ENCODE results near the gene PADI4.

DNA sequence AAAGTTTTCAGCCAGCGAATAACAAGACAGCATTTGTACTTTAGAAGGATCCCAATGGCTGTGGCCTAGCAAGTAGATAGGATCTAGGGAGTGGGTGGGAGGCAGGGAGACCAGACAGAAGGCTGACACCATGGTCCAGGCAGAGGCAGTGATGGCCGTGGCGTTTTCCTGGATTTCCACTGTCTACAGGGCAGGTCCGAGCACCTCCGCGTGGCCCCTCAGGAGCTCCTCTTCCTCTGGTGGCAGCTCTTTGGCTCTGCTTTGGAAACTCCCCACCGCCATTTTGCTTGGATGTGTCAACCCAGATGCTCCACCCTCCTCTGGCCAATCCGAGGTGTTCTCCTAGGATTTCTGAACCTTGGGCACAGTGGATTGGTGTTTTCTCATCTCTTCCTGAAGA is 25.1 kb downstream of the PADI4 start:
- TF ChIP-seq, protein P1, sequence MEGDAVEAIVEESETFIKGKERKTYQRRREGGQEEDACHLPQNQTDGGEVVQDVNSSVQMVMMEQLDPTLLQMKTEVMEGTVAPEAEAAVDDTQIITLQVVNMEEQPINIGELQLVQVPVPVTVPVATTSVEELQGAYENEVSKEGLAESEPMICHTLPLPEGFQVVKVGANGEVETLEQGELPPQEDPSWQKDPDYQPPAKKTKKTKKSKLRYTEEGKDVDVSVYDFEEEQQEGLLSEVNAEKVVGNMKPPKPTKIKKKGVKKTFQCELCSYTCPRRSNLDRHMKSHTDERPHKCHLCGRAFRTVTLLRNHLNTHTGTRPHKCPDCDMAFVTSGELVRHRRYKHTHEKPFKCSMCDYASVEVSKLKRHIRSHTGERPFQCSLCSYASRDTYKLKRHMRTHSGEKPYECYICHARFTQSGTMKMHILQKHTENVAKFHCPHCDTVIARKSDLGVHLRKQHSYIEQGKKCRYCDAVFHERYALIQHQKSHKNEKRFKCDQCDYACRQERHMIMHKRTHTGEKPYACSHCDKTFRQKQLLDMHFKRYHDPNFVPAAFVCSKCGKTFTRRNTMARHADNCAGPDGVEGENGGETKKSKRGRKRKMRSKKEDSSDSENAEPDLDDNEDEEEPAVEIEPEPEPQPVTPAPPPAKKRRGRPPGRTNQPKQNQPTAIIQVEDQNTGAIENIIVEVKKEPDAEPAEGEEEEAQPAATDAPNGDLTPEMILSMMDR (conservative IDR thresholded peaks at IDR 0.05; ENCODE audit: low read depth, low read length): no peak
- TF ChIP-seq CEBPB (IDR thresholded peaks at IDR 0.05; ENCODE audit: low read depth, low read length): no peak
- no peak for TF ChIP-seq POLR2A (IDR thresholded peaks at IDR 0.05; ENCODE audit: low read depth, low read length)
- no peak for TF ChIP-seq RFX5 (IDR thresholded peaks at IDR 0.05; ENCODE audit: low read depth, low read length)
- TF ChIP-seq RAD21 (IDR thresholded peaks at IDR 0.05; ENCODE audit: low read length): no peak
- TF ChIP-seq, protein P2, sequence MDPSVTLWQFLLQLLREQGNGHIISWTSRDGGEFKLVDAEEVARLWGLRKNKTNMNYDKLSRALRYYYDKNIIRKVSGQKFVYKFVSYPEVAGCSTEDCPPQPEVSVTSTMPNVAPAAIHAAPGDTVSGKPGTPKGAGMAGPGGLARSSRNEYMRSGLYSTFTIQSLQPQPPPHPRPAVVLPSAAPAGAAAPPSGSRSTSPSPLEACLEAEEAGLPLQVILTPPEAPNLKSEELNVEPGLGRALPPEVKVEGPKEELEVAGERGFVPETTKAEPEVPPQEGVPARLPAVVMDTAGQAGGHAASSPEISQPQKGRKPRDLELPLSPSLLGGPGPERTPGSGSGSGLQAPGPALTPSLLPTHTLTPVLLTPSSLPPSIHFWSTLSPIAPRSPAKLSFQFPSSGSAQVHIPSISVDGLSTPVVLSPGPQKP (IDR thresholded peaks at IDR 0.05; ENCODE audit: borderline replicate concordance, low read depth, low read length): no peak
- no peak for TF ChIP-seq SMC3 (IDR thresholded peaks at IDR 0.05; ENCODE audit: low read depth, low read length)
- TF ChIP-seq, protein P3, sequence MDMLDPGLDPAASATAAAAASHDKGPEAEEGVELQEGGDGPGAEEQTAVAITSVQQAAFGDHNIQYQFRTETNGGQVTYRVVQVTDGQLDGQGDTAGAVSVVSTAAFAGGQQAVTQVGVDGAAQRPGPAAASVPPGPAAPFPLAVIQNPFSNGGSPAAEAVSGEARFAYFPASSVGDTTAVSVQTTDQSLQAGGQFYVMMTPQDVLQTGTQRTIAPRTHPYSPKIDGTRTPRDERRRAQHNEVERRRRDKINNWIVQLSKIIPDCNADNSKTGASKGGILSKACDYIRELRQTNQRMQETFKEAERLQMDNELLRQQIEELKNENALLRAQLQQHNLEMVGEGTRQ (IDR thresholded peaks at IDR 0.05; ENCODE audit: low read depth, low read length): no peak
- TF ChIP-seq NFE2L2 (IDR thresholded peaks at IDR 0.05; ENCODE audit: low read depth, low read length): no peak
- no peak for TF ChIP-seq MAZ (IDR thresholded peaks at IDR 0.05; ENCODE audit: borderline replicate concordance, low read depth, low read length)
- TF ChIP-seq MAFK (IDR thresholded peaks at IDR 0.05; ENCODE audit: low read depth, low read length): no peak
- no peak for TF ChIP-seq BHLHE40 (IDR thresholded peaks at IDR 0.05; ENCODE audit: low read depth, low read length)
- no peak for TF ChIP-seq RCOR1 (IDR thresholded peaks at IDR 0.05; ENCODE audit: insufficient replicate concordance, low read length)
- no peak for TF ChIP-seq FOS (IDR thresholded peaks at IDR 0.05; ENCODE audit: low read depth, low read length)

All from IMR-90 (cell line).